HCT116 (cell line): ENCODE data around the gene IL1B. TPM values are rescaled to one million over a fixed set of nuclear protein-coding genes. Genes with fewer than 3 reads are reported as not detected.

Experiments used
- ATAC-seq: fragments of 200-7000 bp; cut with Tn5 transposase; 2 replicates; pipeline ENCODE4 v1.9.1; 2020; ENCODE audit warnings: mild to moderate bottlenecking, moderate library complexity
- BruUV-seq: library from RNA; stranded (reverse); fragments of 400-500 nt; replicated peaks from 2 replicates; lab custom pipeline; 2021; lab: Mats Ljungman, UMichigan
- CTCF ChIA-PET: fragments of 300-600 bp; sonication (Branson Sonifier 250); formaldehyde crosslinking; loops from one replicate; lab custom pipeline; 2021; ENCODE audit warnings: antibody characterized with exemption; lab: Charles Lee
- POLR2A ChIA-PET: fragments of 300-600, 350-600 bp; sonication (Branson Sonifier 250); formaldehyde crosslinking; loops from one replicate; lab custom pipeline; 2021; ENCODE audit warnings: antibody characterized with exemption; lab: Charles Lee
- RAD21 ChIA-PET, 2 experiments: fragments of 300-600 bp; sonication (Branson Sonifier 250); formaldehyde crosslinking; loops; one replicate each; lab custom pipeline; 2023; ENCODE audit warnings: low total read pairs in 2 of 2; ENCODE audit not compliant: uncharacterized antibody in 2 of 2, unreplicated experiment in 2 of 2, low non-redundant PET in 1 of 2; lab: Charles Lee
- DNase-seq: peaks from one replicate; pipeline ENCODE4 v3.0.0-alpha.2; 2010; ENCODE audit warnings: low read depth, low spot score
- H2AFZ ChIP-seq: fragments of 200-600 bp; shearing (Covaris generic), sonication (generic); 2 replicates; pipeline ENCODE4 v1.6.1; 2017; ENCODE audit warnings: low read depth, mixed run types, mixed read lengths, antibody characterized with exemption, low read length; ENCODE audit not compliant: poor library complexity, severe bottlenecking
- H3K27ac ChIP-seq: 2 replicates; pipeline ENCODE4 v1.5.1; 2012; ENCODE audit warnings: low read depth, low read length
- H3K27me3 ChIP-seq: fragments of 200-600 bp; sonication (generic); 2 replicates; pipeline ENCODE4 v1.6.1; 2016; ENCODE audit warnings: mixed run types, low read length, mixed read lengths; ENCODE audit not compliant: insufficient read depth
- H3K36me3 ChIP-seq, 2 experiments: fragments of 200-500 bp in 1 of 2; fragments of 200-600 bp in 1 of 2; sonication (Bioruptor generic) in 1 of 2; sonication (generic) in 1 of 2; 2 replicates each; pipeline versions ENCODE4 v1.5.1 to v1.6.1; 2014 to 2016; ENCODE audit warnings: low read length in 2 of 2, inconsistent platforms in 1 of 2, mixed read lengths in 1 of 2, mixed run types in 1 of 2; ENCODE audit not compliant: insufficient read depth in 2 of 2, control insufficient read depth in 1 of 2
- H3K4me1 ChIP-seq, 2 experiments: fragments of 200-600 bp in 1 of 2; sonication (generic) in 1 of 2; 2 replicates each; pipeline versions ENCODE4 v1.5.1 to v1.6.1; 2012 to 2017; ENCODE audit warnings: low read length in 2 of 2, inconsistent platforms in 1 of 2, mild to moderate bottlenecking in 1 of 2, mixed read lengths in 1 of 2, mixed run types in 1 of 2, moderate library complexity in 1 of 2; ENCODE audit not compliant: insufficient read depth in 2 of 2, control insufficient read depth in 1 of 2
- H3K4me2 ChIP-seq: fragments of 200-600 bp; sonication (generic); 2 replicates; pipeline ENCODE4 v1.6.1; 2017; ENCODE audit warnings: mixed run types, low read length, mixed read lengths
- H3K4me3 ChIP-seq, 2 experiments: fragments of 200-600 bp in 1 of 2; sonication (generic) in 1 of 2; replicated peaks in 1 of 2; 2 replicates each; pipeline ENCODE4 v1.5.1; 2011 to 2016; ENCODE audit warnings: low read length in 2 of 2, control low read depth in 1 of 2, low read depth in 1 of 2, mild to moderate bottlenecking in 1 of 2, mixed read lengths in 1 of 2, mixed run types in 1 of 2
- H3K79me2 ChIP-seq: fragments of 200-600 bp; sonication (generic); 2 replicates; pipeline ENCODE4 v1.6.1; 2017; ENCODE audit warnings: mild to moderate bottlenecking, mixed run types, low read length, moderate library complexity, mixed read lengths; ENCODE audit not compliant: insufficient read depth
- H3K9ac ChIP-seq: fragments of 200-600 bp; sonication (generic); 2 replicates; pipeline ENCODE4 v1.6.1; 2016; ENCODE audit warnings: low read length, mixed read lengths
- H3K9me2 ChIP-seq: fragments of 200-600 bp; sonication (generic), shearing (Covaris generic); 2 replicates; pipeline ENCODE4 v1.6.1; 2017; ENCODE audit warnings: mixed run types, mild to moderate bottlenecking, moderate library complexity; ENCODE audit not compliant: insufficient read depth
- H3K9me3 ChIP-seq, 2 experiments: fragments of 200-500 bp in 1 of 2; fragments of 200-600 bp in 1 of 2; sonication (Bioruptor generic) in 1 of 2; sonication (generic) in 1 of 2; 2 replicates each; pipeline ENCODE4 v1.6.1; 2014 to 2017; ENCODE audit warnings: low read length in 2 of 2, mixed read lengths in 2 of 2, inconsistent platforms in 1 of 2, low read depth in 1 of 2, mild to moderate bottlenecking in 1 of 2, mixed run types in 1 of 2, moderate library complexity in 1 of 2; ENCODE audit not compliant: control insufficient read depth in 1 of 2, insufficient read depth in 1 of 2
- H4K20me1 ChIP-seq: fragments of 200-600 bp; sonication (generic), shearing (Covaris generic); 2 replicates; pipeline ENCODE4 v1.6.1; 2017; ENCODE audit warnings: mixed run types, mild to moderate bottlenecking, moderate library complexity; ENCODE audit not compliant: insufficient read depth
- ATF3 ChIP-seq: IDR thresholded peaks from 2 replicates; pipeline ENCODE4 v1.6.1; 2012
- CBX3 ChIP-seq: IDR thresholded peaks from 2 replicates; pipeline ENCODE4 v1.6.1; 2012; ENCODE audit warnings: low read depth
- CEBPB ChIP-seq: IDR thresholded peaks from 2 replicates; pipeline ENCODE4 v1.6.1; 2012; ENCODE audit warnings: low read depth
- CTCF ChIP-seq, 3 experiments: fragments of 200-600 bp in 1 of 3; sonication (generic) in 1 of 3; IDR thresholded peaks in 2 of 3; conservative IDR thresholded peaks in 1 of 3; 2 replicates each; pipeline ENCODE4 v1.5.1; 2012 to 2017; ENCODE audit warnings: low read depth in 2 of 3, low read length in 2 of 3, antibody characterized with exemption in 1 of 3, borderline replicate concordance in 1 of 3, control low read depth in 1 of 3, mild to moderate bottlenecking in 1 of 3, mixed read lengths in 1 of 3, mixed run types in 1 of 3, moderate library complexity in 1 of 3; ENCODE audit not compliant: insufficient read depth in 1 of 3
- EGR1 ChIP-seq: IDR thresholded peaks from 2 replicates; pipeline ENCODE4 v1.6.1; 2012; ENCODE audit warnings: low read depth
- ELF1 ChIP-seq: IDR thresholded peaks from 2 replicates; pipeline ENCODE4 v1.6.1; 2012; ENCODE audit warnings: low read depth, borderline replicate concordance
- EZH2 ChIP-seq: fragments of 200-600 bp; sonication (generic); IDR thresholded peaks from 2 replicates; pipeline ENCODE4 v1.6.1; 2017; ENCODE audit warnings: antibody characterized with exemption, mixed run types
- EZH2phosphoT487 ChIP-seq: fragments of 200-600 bp; IDR thresholded peaks from 2 replicates; pipeline ENCODE4 v1.6.1; 2018; ENCODE audit warnings: antibody characterized with exemption, borderline replicate concordance
- FOSL1 ChIP-seq: IDR thresholded peaks from 2 replicates; pipeline ENCODE4 v1.6.1; 2012; ENCODE audit warnings: low read depth
- JUND ChIP-seq: IDR thresholded peaks from 2 replicates; pipeline ENCODE4 v1.6.1; 2012
- MAX ChIP-seq: IDR thresholded peaks from 2 replicates; pipeline ENCODE4 v1.6.1; 2012
- RAD21 ChIP-seq: IDR thresholded peaks from 2 replicates; pipeline ENCODE4 v1.6.1; 2012; ENCODE audit warnings: low read depth, mild to moderate bottlenecking
- REST ChIP-seq: IDR thresholded peaks from 2 replicates; pipeline ENCODE4 v1.6.1; 2012; ENCODE audit warnings: low read depth
- YY1 ChIP-seq: IDR thresholded peaks from 2 replicates; pipeline ENCODE4 v1.6.1; 2011; ENCODE audit warnings: low read length, low read depth, moderate library complexity, mild to moderate bottlenecking; ENCODE audit not compliant: insufficient replicate concordance; ENCODE audit errors: extremely low read depth
- ZFX ChIP-seq: fragments of 450-650 bp; IDR thresholded peaks from 2 replicates; pipeline ENCODE4 v1.6.1; 2017
- ZNF274 ChIP-seq: fragments of 200-500 bp; sonication (Bioruptor generic); IDR thresholded peaks from 2 replicates; pipeline ENCODE4 v1.6.1; 2014; ENCODE audit warnings: mild to moderate bottlenecking, low read depth, low read length, inconsistent platforms
- intact Hi-C: fragments of 100-400 bp; cut with micrococcal nuclease; formaldehyde crosslinking; loops from 2 replicates; pipeline ENCODE4 v1.10.0; 2022
- total RNA-seq: library from RNA; stranded (reverse); gene quantifications from one replicate; pipeline ENCODE4 v1.2.1, GENCODE V29; 2021; ENCODE audit not compliant: unreplicated experiment

Gene IL1B
- total RNA-seq, 1 experiment from 2014 or later, result not detected

- ChIA-PET CTCF (no interaction called here), POLR2A (no interaction called here), RAD21 (no interaction called here)
- no peak for TF ChIP-seq CTCF (IDR thresholded peaks at IDR 0.05 in 2 of 3, conservative IDR thresholded peaks at IDR 0.05 in 1 of 3; ENCODE audit: borderline replicate concordance in 1 of 3, insufficient read depth in 1 of 3, low read depth in 2 of 3, low read length in 2 of 3)
- no peak for TF ChIP-seq CBX3
- TF ChIP-seq CEBPB, result no peak
- no peak for TF ChIP-seq FOSL1
- TF ChIP-seq ZFX, result no peak
- TF ChIP-seq JUND, result no peak
- TF ChIP-seq ATF3, result no peak
- no peak for TF ChIP-seq MAX
- TF ChIP-seq EZH2phosphoT487, result no peak
- TF ChIP-seq ZNF274, result no peak
- TF ChIP-seq YY1, result no peak
- no peak for TF ChIP-seq REST
- TF ChIP-seq RAD21, result no peak
- TF ChIP-seq EGR1, result no peak
- no peak for TF ChIP-seq EZH2
- no peak for TF ChIP-seq ELF1
- Histone ChIP-seq H3K27me3 (no peaks in the 10 kb centered on the region), H3K9ac (no peak overlapping the region), H2AFZ (no peak overlapping the region), H3K36me3 (no peaks in the 10 kb centered on the region), H4K20me1 (no peaks in the 10 kb centered on the region), H3K4me2 (no peak overlapping the region), H3K4me3 (no peak overlapping the region), H3K4me1 (peaks cover 3 to 19% of the 10 kb centered on the region in 2 experiments), H3K9me2 (no peaks in the 10 kb centered on the region), H3K9me3 (0 out of 4 replicates have a peak, but pooled peaks cover 0 to 4% of the 10 kb centered on the region in 2 experiments), H3K27ac (no peak overlapping the region), H3K79me2 (no peaks in the 10 kb centered on the region)
- no peak for DNase-seq
- intact Hi-C loops, result no loop called here
- no peak for ATAC-seq
- BruUV-seq, result no TSS peak
These were observed 27.5 kb downstream of the IL1B start for GRCh38 chr2:112809112-112809511.
